Neuronal stem cell (in vitro differentiated cells): Measurements from ENCODE around the gene KIDINS220.

Source experiments
- DNase-seq: peaks from one replicate; pipeline ENCODE4 v3.0.0-alpha.2; 2013; ENCODE audit warnings: low spot score
- H2AFZ ChIP-seq: one replicate; pipeline ENCODE4 v1.6.1; 2013; ENCODE audit warnings: mild to moderate bottlenecking, low read length, inconsistent platforms
- H2AK5ac ChIP-seq: 2 replicates; pipeline ENCODE4 v1.6.1; 2013; ENCODE audit warnings: low read depth, mild to moderate bottlenecking, inconsistent platforms, low read length, moderate library complexity, mixed read lengths
- H2BK120ac ChIP-seq: 2 replicates; pipeline ENCODE4 v1.6.1; 2013; ENCODE audit warnings: low read depth, mild to moderate bottlenecking, inconsistent platforms, low read length, moderate library complexity, mixed read lengths
- H2BK12ac ChIP-seq: one replicate; pipeline ENCODE4 v1.6.1; 2013; ENCODE audit warnings: low read length, inconsistent platforms
- H2BK15ac ChIP-seq: 2 replicates; pipeline ENCODE4 v1.6.1; 2013; ENCODE audit warnings: mild to moderate bottlenecking, low read length, inconsistent platforms, mixed read lengths
- H2BK5ac ChIP-seq: one replicate; pipeline ENCODE4 v1.6.1; 2013; ENCODE audit warnings: inconsistent platforms, mild to moderate bottlenecking, low read length, moderate library complexity
- H3K14ac ChIP-seq: one replicate; pipeline ENCODE4 v1.6.1; 2013; ENCODE audit warnings: low read length, inconsistent platforms
- H3K18ac ChIP-seq: 2 replicates; pipeline ENCODE4 v1.6.1; 2013; ENCODE audit warnings: low read length, inconsistent platforms
- H3K23ac ChIP-seq: 2 replicates; pipeline ENCODE4 v1.6.1; 2013; ENCODE audit warnings: low read depth, mild to moderate bottlenecking, mixed read lengths, low read length, inconsistent platforms; ENCODE audit not compliant: poor library complexity
- H3K27ac ChIP-seq: replicated peaks from 3 replicates; pipeline ENCODE4 v1.5.1; 2013; ENCODE audit warnings: low read length, inconsistent platforms
- H3K27me3 ChIP-seq, 3 experiments: 2 replicates each; pipeline ENCODE4 v1.6.1; 2013; ENCODE audit warnings: low read length in 3 of 3, mild to moderate bottlenecking in 2 of 3, inconsistent platforms in 1 of 3, low read depth in 1 of 3, mixed read lengths in 1 of 3, moderate library complexity in 1 of 3; ENCODE audit not compliant: control insufficient read depth in 3 of 3, insufficient read depth in 3 of 3
- H3K36me3 ChIP-seq, 2 donors: replicated peaks in 1 of 2; 2 replicates each; pipeline ENCODE4 v1.6.1; 2013; ENCODE audit warnings: low read length in 2 of 2; ENCODE audit not compliant: control insufficient read depth in 2 of 2, insufficient read depth in 2 of 2
- H3K4ac ChIP-seq: 2 replicates; pipeline ENCODE4 v1.6.1; 2013; ENCODE audit warnings: inconsistent platforms, mild to moderate bottlenecking, low read length, moderate library complexity
- H3K4me1 ChIP-seq, 2 donors: 1 replicate in 1 of 2; 2 replicates in 1 of 2; pipeline ENCODE4 v1.6.1; 2013; ENCODE audit warnings: low read length in 2 of 2, low read depth in 1 of 2; ENCODE audit not compliant: control insufficient read depth in 2 of 2, insufficient read depth in 1 of 2
- H3K4me2 ChIP-seq: one replicate; pipeline ENCODE4 v1.6.1; 2013; ENCODE audit warnings: mild to moderate bottlenecking, low read length, inconsistent platforms; ENCODE audit not compliant: insufficient read depth, poor library complexity, severe bottlenecking
- H3K4me3 ChIP-seq, 2 donors: 2 replicates each; pipeline ENCODE4 v1.5.1; 2013; ENCODE audit warnings: low read length in 2 of 2, mild to moderate bottlenecking in 2 of 2, inconsistent platforms in 1 of 2, moderate library complexity in 1 of 2
- H3K79me1 ChIP-seq: one replicate; pipeline ENCODE4 v1.6.1; 2013; ENCODE audit warnings: low read depth, mild to moderate bottlenecking, inconsistent platforms, low read length, moderate library complexity
- H3K9ac ChIP-seq: one replicate; pipeline ENCODE4 v1.6.1; 2013; ENCODE audit warnings: mild to moderate bottlenecking, low read depth, low read length, inconsistent platforms; ENCODE audit not compliant: poor library complexity
- H3K9me3 ChIP-seq, 2 donors: replicated peaks in 1 of 2; 2 replicates each; pipeline versions ENCODE3 to v1.6.1; 2013; ENCODE audit warnings: low read length in 2 of 2, mild to moderate bottlenecking in 2 of 2, inconsistent platforms in 1 of 2, low read depth in 1 of 2, mixed read lengths in 1 of 2, moderate library complexity in 1 of 2; ENCODE audit not compliant: control insufficient read depth in 2 of 2, insufficient read depth in 1 of 2
- H4K8ac ChIP-seq: one replicate; pipeline ENCODE4 v1.6.1; 2013; ENCODE audit warnings: low read depth, mild to moderate bottlenecking, inconsistent platforms, low read length, moderate library complexity
- H4K91ac ChIP-seq: one replicate; pipeline ENCODE4 v1.6.1; 2013; ENCODE audit warnings: low read length, low read depth, mild to moderate bottlenecking, inconsistent platforms; ENCODE audit not compliant: poor library complexity
- WGBS, 2 donors: extraction: QIAGEN DNeasy Blood & Tissue Kit; methylation state at CpG; one replicate each; pipeline ENCODE4 v1.1.7; 2013; ENCODE audit warnings: missing lambda C conversion rate in 2 of 2, mixed read lengths in 1 of 2; ENCODE audit not compliant: insufficient read length in 2 of 2, insufficient replicate concordance in 1 of 2; ENCODE audit errors: extremely low coverage in 2 of 2; 5-methylcytosine and 5-hydroxymethylcytosine counted together

KIDINS220 gene

GRCh38 chr2:8849327-8849726 is 11.9 kb upstream of the KIDINS220 start:
- no peaks in the 10 kb centered on the region for H3K36me3 ChIP-seq
- H3K4me2 ChIP-seq, result no peak overlapping the region
- no peak overlapping the region for H4K91ac ChIP-seq
- H4K8ac ChIP-seq, result no peak overlapping the region
- no peak overlapping the region for H2BK12ac ChIP-seq
- H3K23ac ChIP-seq, result no peak overlapping the region
- H2BK15ac ChIP-seq, result no peak overlapping the region
- H3K27me3 ChIP-seq, result no peaks in the 10 kb centered on the region
- WGBS, 2 donors, result no CpG with 5 or more reads among the region's 4 CpGs
- H3K18ac ChIP-seq, result no peak overlapping the region
- H3K4me1 ChIP-seq, result peaks cover 3 to 7% of the 10 kb centered on the region in 2 donors
- H2BK120ac ChIP-seq, result no peak overlapping the region
- H3K14ac ChIP-seq, result no peak overlapping the region
- no peaks in the 10 kb centered on the region for H3K79me1 ChIP-seq
- H3K9me3 ChIP-seq, result no peaks in the 10 kb centered on the region
- no peak overlapping the region for H3K4me3 ChIP-seq
- no peak overlapping the region for H3K9ac ChIP-seq
- H2AFZ ChIP-seq, result no peak overlapping the region
- no peak overlapping the region for H2AK5ac ChIP-seq
- H3K27ac ChIP-seq, result no peak overlapping the region
- no peak overlapping the region for H2BK5ac ChIP-seq
- DNase-seq, result no peak
- H3K4ac ChIP-seq, result no peak overlapping the region

GRCh38 chr2:8848328-8849100 is 11.1 kb upstream of the KIDINS220 start:
- H4K8ac ChIP-seq, result no peak overlapping the region
- no peak overlapping the region for H2BK15ac ChIP-seq
- H3K27me3 ChIP-seq, result no peaks in the 10 kb centered on the region
- H3K14ac ChIP-seq, result no peak overlapping the region
- H2AFZ ChIP-seq, result no peak overlapping the region
- no peak overlapping the region for H2AK5ac ChIP-seq
- no peak overlapping the region for H2BK5ac ChIP-seq
- no peaks in the 10 kb centered on the region for H3K36me3 ChIP-seq
- no peak overlapping the region for H3K18ac ChIP-seq
- H3K79me1 ChIP-seq, result no peaks in the 10 kb centered on the region
- no CpG with 5 or more reads among the region's 7 CpGs for WGBS, 2 donors
- no peaks in the 10 kb centered on the region for H3K9me3 ChIP-seq
- no peak overlapping the region for H2BK120ac ChIP-seq
- H3K27ac ChIP-seq, result no peak overlapping the region
- no peak overlapping the region for H3K4me3 ChIP-seq
- no peak overlapping the region for H3K23ac ChIP-seq
- no peak overlapping the region for H4K91ac ChIP-seq
- no peak for DNase-seq
- H3K9ac ChIP-seq, result no peak overlapping the region
- H3K4me1 ChIP-seq, result peaks cover 3 to 7% of the 10 kb centered on the region in 2 donors
- H3K4ac ChIP-seq, result no peak overlapping the region
- no peak overlapping the region for H2BK12ac ChIP-seq
- no peak overlapping the region for H3K4me2 ChIP-seq

GRCh38 chr2:8847400-8847799 is 10.0 kb upstream of the KIDINS220 start:
- Histone ChIP-seq H3K23ac (no peak overlapping the region), H2BK15ac (no peak overlapping the region), H3K9me3 (no peaks in the 10 kb centered on the region), H3K36me3 (no peaks in the 10 kb centered on the region), H3K4me1 (peaks cover 3 to 7% of the 10 kb centered on the region in 2 donors), H3K18ac (no peak overlapping the region), H3K79me1 (no peaks in the 10 kb centered on the region), H2BK120ac (no peak overlapping the region), H2BK5ac (no peak overlapping the region), H3K27me3 (no peaks in the 10 kb centered on the region), H2AK5ac (no peak overlapping the region), H3K9ac (no peak overlapping the region), H3K27ac (no peak overlapping the region), H3K4me3 (no peak overlapping the region), H2AFZ (no peak overlapping the region), H3K14ac (no peak overlapping the region), H4K91ac (no peak overlapping the region), H3K4me2 (no peak overlapping the region), H2BK12ac (no peak overlapping the region), H4K8ac (no peak overlapping the region), H3K4ac (no peak overlapping the region)
- no CpG with 5 or more reads among the region's 6 CpGs for WGBS, 2 donors
- no peak for DNase-seq

GRCh38 chr2:8841932-8842331 is 4.5 kb upstream of the KIDINS220 start:
- Histone ChIP-seq H2BK5ac (no peak overlapping the region), H3K4me2 (no peak overlapping the region), H4K91ac (no peak overlapping the region), H3K4me3 (no peak overlapping the region), H2AFZ (no peak overlapping the region), H3K9me3 (no peaks in the 10 kb centered on the region), H3K36me3 (no peaks in the 10 kb centered on the region), H2BK120ac (no peak overlapping the region), H3K9ac (no peak overlapping the region), H3K23ac (no peak overlapping the region), H2AK5ac (no peak overlapping the region), H3K27ac (no peak overlapping the region), H3K4ac (no peak overlapping the region), H4K8ac (no peak overlapping the region), H2BK12ac (no peak overlapping the region), H3K79me1 (peaks cover 2% of the 10 kb centered on the region), H3K14ac (no peak overlapping the region), H3K27me3 (no peaks in the 10 kb centered on the region), H3K18ac (no peak overlapping the region), H3K4me1 (peaks cover 1 to 3% of the 10 kb centered on the region in 2 donors), H2BK15ac (no peak overlapping the region)
- WGBS, 2 donors, result no CpG with 5 or more reads among the region's 4 CpGs
- no peak for DNase-seq
